HG02763 (cell line): ENCODE measurements around the gene ZBTB46.
"Not testable (repeated sequence)": the region's sequence is repeated elsewhere in the genome, so short reads cannot be mapped to it uniquely, and the experiment has no call there.

Source experiments
- ATAC-seq: cut with Tn5 transposase; IDR thresholded peaks from one replicate; pipeline ENCODE4 v1.9.1; 2021; ENCODE audit warnings: mild to moderate bottlenecking, moderate library complexity; ENCODE audit not compliant: unreplicated experiment

The ZBTB46 gene

DNA sequence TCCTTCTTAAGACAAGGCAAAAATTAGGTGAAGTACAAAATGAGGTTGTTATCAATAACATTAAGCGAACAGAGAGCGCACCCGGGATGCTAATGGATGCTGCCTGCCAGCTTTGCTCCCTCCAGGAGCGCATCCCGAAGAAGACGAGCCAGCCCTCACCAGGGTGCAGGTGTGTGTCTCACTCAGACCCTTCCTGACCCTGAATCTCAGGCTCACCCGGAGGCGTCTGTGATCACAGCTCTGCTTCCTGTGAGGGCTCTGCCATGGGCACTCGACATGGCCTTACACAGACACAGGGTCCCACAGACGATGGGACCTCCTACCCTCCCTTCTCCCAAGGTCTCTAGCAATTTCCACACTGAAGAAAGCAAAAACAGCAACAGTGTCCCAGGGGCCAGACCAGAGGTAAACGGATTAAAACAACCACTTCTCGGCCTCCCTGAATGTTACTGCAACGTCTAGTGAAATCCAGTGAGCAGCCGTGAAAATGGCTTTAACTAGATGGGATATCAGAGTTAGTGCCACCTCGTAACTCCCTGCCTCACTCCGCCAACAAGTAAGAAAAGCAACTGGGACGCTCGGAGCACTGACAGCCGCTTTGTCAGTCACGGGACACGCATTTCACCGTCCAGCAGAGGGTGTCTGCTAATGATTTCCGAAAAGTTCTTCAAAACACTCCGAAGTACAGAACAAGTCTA, 11.7 kb downstream of the ZBTB46 start:
- ATAC-seq, result no peak

- no peak for ATAC-seq
These were observed 15.3 kb downstream of the ZBTB46 start for GRCh38 chr20:63815615-63816253.

DNA sequence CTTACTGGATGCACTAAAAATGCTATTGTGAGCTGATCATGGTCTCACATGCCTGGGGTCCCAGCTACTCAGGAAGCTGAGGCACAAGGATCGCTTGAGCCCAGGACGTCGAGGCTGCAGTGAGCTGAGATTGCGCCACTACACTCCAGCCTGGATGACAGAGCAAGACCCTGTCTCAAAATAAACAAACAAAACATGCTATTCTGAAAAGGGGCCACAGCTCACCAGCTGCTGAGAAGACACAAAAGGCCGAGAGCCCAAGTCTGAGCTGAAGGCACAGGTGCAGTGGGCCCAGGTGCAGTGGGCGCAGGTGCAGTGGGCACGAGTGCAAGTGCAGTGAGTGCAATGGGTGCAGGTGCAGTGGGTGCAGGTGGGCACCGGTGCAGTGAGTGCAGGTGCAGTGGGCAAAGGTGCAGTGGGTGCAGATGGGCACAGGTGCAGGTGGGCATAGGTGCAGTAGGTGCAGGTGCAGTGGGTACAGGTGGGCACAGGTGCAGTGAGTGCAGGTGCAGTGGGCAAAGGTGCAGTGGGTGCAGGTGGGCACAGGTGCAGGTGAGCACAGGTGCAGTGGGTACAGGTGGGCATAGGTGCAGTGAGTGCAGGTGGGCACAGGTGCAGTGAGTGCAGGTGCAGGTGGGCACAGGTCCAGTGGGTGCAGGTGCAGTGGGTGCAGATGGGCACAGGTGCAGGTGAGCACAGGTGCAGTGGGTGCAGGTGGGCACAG, 16.0 kb downstream of the ZBTB46 start:
- no peak for ATAC-seq

GRCh38 chr20:63811491-63811875, 19.6 kb downstream of the ZBTB46 start:
- ATAC-seq, result no peak

DNA sequence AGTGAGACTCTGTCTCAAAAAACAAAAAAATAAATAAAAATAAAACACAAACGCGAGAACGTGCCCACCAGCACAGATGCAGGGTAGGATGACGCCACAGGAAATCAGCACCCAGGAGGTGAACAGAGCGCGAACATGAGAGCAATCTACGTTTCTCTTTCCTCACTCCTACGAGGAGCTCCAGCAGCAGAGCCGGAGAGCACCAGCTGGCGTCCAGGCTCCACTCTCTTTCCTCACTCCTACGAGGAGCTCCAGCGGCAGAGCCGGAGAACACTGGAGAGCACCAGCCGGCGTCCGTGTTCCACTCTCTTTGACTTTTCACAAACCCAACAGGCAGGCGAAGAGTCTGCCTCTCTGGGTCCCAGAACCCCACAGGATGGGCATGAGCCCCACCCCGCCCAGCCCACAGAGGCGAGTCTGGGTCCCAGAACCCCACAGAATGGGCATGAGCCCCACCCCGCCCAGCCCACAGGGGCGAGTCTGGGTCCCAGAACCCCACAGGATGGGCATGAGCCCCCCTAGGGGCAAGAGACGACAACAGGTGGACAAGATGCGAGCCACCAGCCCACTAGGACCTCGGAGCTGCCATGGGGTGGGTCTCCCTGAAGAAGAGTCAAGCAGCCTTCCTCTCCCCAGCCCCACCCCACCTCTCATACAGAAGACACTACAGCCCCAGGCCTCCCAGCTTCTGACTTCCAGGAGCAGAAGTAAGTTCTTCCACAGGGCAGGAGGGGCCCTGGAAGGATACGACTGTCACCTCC, 20.2 kb downstream of the ZBTB46 start:
- no peak for ATAC-seq

DNA sequence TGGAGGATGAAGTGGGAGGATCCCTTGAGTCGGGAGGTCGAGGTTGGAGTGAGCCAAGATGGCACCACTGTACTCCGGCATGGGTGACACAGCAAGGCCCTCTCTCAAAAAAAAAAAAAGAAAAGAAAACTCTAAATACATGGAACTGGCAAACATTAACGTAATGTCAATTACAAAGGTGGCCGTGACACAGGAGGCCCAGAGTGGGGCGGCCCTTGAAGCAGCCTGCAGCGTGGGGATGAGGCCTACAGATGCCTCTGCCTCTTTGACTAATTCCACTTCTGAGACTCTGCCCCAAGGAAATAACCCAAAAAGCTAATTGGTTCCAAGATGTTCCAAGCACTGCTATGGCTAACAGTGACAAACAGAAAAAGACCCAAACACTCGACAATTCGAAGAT, 21.2 kb downstream of the ZBTB46 start:
- ATAC-seq, result no peak

DNA sequence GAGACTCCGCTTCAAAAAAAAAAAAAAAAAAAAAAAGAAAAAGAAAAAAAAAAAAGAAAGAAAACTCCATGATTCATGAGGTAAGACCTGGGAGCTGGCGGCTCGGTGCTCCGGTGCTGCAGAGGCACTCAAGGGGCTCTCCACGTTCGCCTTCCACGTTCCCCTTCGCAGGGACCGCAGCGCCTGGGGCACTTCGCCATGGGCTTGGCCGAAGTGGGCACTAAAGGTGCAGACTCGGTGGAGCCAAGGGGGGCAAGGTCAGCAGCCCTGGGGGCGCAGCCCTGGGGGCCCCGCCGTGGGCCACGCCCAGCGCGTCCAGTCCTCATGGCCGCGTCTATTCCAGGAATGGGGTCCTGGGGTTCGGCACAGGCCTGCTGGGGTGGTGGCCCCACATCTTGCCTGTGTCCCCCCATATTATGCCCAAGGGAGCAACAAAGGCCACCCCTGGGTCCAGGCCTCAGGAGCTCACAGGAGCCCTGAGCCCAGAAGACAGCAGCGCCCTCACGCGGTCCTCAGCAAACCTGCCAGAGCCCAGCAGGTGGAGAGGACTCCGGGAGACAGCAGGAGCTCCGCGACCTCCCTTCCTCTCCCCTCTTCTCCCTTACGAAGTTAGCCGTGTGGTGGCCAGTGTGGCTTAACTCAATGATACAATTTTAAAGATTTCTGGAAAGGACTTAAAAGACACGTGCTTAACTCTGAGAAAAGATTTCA, 21.9 kb downstream of the ZBTB46 start:
- no peak for ATAC-seq

DNA sequence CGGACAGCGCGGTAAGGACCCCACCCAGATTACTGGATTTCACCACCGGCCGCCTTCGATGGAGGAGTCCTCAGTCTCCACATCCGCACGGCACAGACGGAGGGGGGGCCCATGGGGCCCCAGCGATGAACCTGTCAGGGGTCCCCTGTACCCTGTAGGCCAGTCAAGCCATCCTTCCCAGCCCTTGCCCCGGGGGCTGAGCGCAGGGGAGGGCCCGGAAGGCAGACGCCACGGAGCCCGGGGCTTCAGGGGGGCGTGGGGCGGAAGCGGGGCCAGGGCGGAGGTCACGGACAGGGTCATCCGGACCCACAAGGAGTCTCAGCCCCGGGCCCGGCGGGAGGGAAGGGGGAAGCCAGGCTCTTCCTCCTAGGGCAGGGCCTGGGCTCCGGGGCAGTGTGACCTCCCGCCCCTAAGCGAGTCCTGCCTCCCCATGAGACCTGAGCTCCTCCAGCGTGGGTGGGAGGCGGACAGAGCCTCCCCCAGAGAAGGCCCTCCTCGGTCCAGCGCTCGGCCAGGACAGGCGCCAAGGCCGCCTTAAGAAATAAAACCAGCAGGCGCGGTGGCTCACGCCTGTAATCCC, 22.8 kb downstream of the ZBTB46 start:
- ATAC-seq, result no peak

GRCh38 chr20:63807654-63808053, 23.4 kb downstream of the ZBTB46 start:
- ATAC-seq, result no peak

- ATAC-seq, result no peak
These were observed 26.8 kb downstream of the ZBTB46 start for GRCh38 chr20:63804308-63804636.

- no peak for ATAC-seq
These were observed 28.4 kb downstream of the ZBTB46 start for GRCh38 chr20:63802469-63803240.

DNA sequence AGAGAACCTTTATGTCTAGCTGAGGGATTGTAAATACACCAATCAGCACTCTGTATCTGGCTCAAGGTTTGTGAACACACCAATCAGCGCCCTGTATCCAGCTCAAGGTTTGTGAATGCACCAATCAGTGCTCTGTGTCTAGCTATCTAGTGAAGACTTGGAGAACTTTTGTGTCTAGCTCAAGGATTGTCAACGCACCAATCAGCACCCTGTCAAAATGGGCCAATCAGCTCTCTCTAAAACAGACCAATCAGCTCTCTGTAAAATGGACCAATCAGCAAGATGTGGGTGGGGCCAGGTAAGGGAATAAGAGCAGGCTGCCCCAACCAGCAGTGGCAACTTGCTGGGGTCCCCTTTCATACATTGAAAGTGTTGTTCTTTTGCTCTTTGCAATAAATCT, 29.9 kb downstream of the ZBTB46 start:
- not testable (repeated sequence) for ATAC-seq

DNA sequence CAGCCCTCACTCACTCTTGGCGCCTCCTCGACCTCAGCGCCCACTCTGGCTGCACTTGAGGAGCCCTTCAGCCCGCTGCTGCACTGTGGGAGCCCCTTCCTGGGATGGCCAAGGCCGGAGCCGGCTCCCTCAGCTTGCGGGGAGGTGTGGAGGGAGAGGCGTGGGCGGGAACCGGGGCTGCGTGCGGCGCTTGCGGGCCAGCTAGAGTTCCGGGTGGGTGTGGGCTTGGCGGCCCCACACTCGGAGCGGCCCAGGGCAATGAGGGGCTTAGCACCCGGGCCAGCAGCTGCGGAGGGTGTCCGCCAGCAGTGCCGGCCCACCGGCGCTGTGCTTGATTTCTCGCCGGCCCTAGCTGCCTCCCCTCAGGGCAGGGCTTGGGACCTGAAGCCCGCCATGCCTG, 30.7 kb downstream of the ZBTB46 start:
- ATAC-seq, result not testable (repeated sequence)

DNA sequence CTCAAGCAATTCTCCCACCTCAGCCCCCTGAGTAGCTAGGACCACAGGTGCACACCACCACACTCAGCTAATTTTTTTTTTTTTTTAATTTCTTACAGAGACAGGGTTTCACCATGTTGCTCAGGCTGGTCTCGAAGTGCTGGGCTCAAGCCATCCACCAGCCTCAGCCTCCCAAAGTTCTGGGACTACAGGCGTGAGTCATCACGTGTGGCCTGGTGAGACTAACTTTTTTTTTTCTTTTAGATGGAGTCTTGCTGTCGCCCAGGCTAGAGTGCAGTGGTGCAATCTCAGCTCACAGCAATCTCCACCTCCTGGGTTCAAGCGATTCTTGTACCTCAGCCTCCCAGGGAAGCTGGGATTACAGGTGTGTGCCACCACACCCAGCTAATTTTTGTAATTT, 31.9 kb downstream of the ZBTB46 start:
- ATAC-seq, result not testable (repeated sequence)

- not testable (repeated sequence) for ATAC-seq
These were observed 33.9 kb downstream of the ZBTB46 start for GRCh38 chr20:63797175-63797574.

GRCh38 chr20:63795178-63795830, 35.8 kb downstream of the ZBTB46 start:
- ATAC-seq, result no peak

DNA sequence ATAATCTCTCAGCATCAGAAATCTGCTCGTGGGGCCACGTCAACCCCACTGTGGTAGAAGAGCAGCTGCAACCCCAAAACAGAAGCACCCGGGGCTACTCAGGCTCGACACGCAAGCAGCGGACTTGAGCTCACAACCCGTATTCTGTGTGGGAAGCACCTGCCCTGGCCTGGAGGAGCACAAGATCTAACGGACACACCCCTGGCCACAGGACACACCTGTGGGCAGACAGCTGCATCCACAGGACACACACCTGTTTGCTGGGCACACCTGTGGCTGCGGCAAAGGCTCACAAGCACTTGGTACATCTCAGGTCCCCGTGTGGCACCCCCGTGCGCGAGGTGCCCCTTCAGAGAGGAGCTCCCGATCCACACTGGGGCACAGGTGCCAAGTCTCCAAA, 36.5 kb downstream of the ZBTB46 start:
- no peak for ATAC-seq

DNA sequence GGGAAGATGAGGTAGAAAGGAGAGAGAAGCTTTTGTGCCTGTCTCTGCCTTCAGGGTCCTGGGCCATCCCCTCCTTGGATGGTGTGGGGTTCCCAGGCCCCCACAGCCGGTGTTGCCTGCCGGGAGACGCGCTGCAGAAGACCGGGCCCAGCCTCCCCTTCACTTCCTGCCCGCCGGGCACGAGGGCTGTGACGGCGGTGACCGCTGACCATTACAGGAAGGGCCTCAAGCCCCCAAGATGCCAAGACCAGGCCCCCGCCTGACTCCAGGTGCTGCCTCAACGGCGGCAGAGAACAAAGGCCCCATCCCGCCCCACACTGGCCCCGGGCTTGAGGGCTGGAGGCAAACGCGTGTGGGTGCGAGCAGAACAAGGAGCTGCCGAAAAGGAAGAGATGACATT, 38.2 kb downstream of the ZBTB46 start:
- ATAC-seq, result no peak

GRCh38 chr20:63791497-63792156, 39.4 kb downstream of the ZBTB46 start:
- ATAC-seq, result no peak
